Epithelial cell of proximal tubule (primary cell): ENCODE results near the gene OR6B3. TPM values are rescaled to one million over a fixed set of nuclear protein-coding genes. Genes with fewer than 3 reads are reported as not detected.

ENCODE experiments used
- DNase-seq: peaks from one replicate; pipeline ENCODE4 v3.0.0-alpha.2; 2011; ENCODE audit warnings: low read depth
- H3K4me3 ChIP-seq: 2 replicates; pipeline ENCODE4 v1.5.1; 2011; ENCODE audit warnings: low read depth, mild to moderate bottlenecking, low read length
- CTCF ChIP-seq: conservative IDR thresholded peaks from 2 replicates; pipeline ENCODE4 v1.5.1; 2012; ENCODE audit warnings: low read depth, mild to moderate bottlenecking, low read length
- total RNA-seq: library from RNA; depleted of rRNA; stranded (reverse); fragments of >200 nt; gene quantifications from 2 replicates; pipeline ENCODE4 v1.2.3, GENCODE V29; 2015

OR6B3 gene
- total RNA-seq, 1 donor from 2014 or later, result not detected

DNA sequence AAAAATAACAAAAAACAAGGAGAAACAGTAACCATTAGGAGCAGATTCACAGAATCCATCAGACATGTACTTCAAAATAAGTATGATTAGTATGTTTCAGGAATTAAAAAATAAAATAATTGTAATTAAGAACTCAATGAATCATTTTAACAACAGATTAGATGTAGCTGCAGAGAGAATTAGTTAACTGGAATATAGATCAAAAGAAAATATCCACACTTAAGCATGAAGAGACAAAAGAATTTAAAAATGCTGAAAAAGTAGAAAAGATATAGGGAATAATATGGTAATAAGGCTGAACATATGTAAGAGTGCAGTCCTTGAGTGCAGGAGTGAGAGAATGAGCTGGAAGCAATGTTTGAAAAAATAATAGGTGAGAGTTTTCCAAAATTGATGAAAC lies 24.1 kb upstream of the OR6B3 start:
- no peak for TF ChIP-seq CTCF
- H3K4me3 ChIP-seq, result no peak overlapping the region
- DNase-seq, result no peak

GRCh38 chr2:240074545-240074944 lies 21.2 kb upstream of the OR6B3 start:
- no peak for DNase-seq
- TF ChIP-seq CTCF, result no peak

GRCh38 chr2:240070907-240071306 lies 17.6 kb upstream of the OR6B3 start:
- no peak for DNase-seq
- H3K4me3 ChIP-seq, result no peak overlapping the region
- no peak for TF ChIP-seq CTCF

More at GRCh38 chr2:240074545-240074944, 21.2 kb upstream of the OR6B3 start:
- no peak overlapping the region for H3K4me3 ChIP-seq

- no peak overlapping the region for H3K4me3 ChIP-seq
- DNase-seq, result no peak
Observed at GRCh38 chr2:240069829-240070228, 16.5 kb upstream of the OR6B3 start.

DNA sequence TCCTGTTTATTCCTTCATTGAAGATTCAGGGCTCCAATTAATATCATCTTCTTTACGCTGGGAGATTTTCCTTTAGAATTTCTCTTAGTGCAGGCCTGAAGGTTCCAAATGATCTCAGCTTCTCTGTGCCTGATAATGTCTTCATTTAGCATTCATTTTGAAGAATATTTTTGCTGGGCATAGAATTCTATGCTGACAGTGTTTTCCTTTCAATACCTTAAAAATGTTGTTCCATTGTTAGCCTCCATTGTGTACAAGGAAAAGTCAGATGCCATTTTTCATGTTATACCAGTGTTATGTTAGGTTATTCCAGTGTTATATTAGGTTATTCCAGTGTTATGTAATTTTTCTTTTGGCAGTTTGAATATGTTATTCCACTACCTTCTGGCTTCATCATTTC lies 14.9 kb upstream of the OR6B3 start:
- no peak for DNase-seq
- TF ChIP-seq CTCF, result no peak
- H3K4me3 ChIP-seq, result no peak overlapping the region

More at GRCh38 chr2:240069829-240070228, 16.5 kb upstream of the OR6B3 start:
- TF ChIP-seq CTCF, result no peak

- H3K4me3 ChIP-seq, result no peak overlapping the region
- TF ChIP-seq CTCF, result no peak
- no peak for DNase-seq
Observed at GRCh38 chr2:240066489-240066888, 13.2 kb upstream of the OR6B3 start.

DNA sequence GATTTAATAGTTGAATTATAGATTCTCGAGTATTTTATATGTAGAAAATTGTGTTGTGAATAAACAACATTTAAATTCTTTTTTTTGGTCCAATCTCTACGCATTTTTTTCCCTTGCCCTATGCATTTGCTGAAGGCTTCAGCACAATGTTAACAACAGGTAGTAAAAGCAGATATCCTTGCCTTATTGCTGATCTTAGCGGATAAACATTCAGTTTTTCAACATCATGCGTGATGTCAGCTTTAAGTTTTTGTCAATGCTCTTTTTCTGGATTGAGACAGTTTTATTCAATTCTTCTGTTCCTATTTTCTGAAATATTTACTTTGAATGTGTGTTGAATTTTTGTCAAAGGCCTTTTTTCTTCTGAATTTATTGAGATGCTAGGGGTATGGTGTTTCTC lies 11.6 kb upstream of the OR6B3 start:
- no peak overlapping the region for H3K4me3 ChIP-seq
- DNase-seq, result no peak
- no peak for TF ChIP-seq CTCF
